ENCODE results near the gene PERCC1. TPM values are rescaled to one million over a fixed set of nuclear protein-coding genes. Genes with fewer than 3 reads are reported as not detected.

The PERCC1 gene
- total RNA-seq, 1 experiment from 2014 or later: not detected

DNA sequence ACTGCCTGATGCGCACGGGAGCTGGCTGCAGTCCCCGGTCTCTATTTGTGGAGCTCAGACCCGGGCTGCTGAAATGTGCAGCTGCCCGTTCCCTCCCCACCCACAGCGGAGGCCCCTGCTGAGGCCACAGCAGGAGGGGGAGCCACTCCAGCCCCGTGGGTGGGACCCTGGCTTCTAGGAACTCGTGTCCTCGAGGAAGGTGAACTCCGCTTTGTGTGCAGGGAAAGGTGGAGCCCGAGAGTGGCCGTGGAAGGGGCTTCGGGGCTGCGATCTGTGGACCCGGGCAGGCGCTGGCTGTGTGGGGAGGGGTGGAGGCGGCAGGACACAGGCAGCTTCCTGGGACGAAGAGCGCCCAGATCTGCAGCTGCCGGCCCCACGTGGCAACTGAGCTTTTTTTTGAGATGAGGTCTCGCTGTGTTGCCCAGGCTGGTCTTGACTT lies 10.5 kb downstream of the PERCC1 start (continued):
- TF ChIP-seq, protein P1, sequence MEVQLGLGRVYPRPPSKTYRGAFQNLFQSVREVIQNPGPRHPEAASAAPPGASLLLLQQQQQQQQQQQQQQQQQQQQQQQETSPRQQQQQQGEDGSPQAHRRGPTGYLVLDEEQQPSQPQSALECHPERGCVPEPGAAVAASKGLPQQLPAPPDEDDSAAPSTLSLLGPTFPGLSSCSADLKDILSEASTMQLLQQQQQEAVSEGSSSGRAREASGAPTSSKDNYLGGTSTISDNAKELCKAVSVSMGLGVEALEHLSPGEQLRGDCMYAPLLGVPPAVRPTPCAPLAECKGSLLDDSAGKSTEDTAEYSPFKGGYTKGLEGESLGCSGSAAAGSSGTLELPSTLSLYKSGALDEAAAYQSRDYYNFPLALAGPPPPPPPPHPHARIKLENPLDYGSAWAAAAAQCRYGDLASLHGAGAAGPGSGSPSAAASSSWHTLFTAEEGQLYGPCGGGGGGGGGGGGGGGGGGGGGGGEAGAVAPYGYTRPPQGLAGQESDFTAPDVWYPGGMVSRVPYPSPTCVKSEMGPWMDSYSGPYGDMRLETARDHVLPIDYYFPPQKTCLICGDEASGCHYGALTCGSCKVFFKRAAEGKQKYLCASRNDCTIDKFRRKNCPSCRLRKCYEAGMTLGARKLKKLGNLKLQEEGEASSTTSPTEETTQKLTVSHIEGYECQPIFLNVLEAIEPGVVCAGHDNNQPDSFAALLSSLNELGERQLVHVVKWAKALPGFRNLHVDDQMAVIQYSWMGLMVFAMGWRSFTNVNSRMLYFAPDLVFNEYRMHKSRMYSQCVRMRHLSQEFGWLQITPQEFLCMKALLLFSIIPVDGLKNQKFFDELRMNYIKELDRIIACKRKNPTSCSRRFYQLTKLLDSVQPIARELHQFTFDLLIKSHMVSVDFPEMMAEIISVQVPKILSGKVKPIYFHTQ (CRISPR knock-in tag; IDR thresholded peaks at IDR 0.05): no peak
- TF ChIP-seq JUN (CRISPR knock-in tag; IDR thresholded peaks at IDR 0.05) (no peak), TP53 (CRISPR knock-in tag; IDR thresholded peaks at IDR 0.05) (no peak), NR3C1 (CRISPR knock-in tag; conservative IDR thresholded peaks at IDR 0.05; ENCODE audit: low read depth) (no peak), FOXP1 (CRISPR knock-in tag; IDR thresholded peaks at IDR 0.05; ENCODE audit: borderline replicate concordance) (no peak)

DNA sequence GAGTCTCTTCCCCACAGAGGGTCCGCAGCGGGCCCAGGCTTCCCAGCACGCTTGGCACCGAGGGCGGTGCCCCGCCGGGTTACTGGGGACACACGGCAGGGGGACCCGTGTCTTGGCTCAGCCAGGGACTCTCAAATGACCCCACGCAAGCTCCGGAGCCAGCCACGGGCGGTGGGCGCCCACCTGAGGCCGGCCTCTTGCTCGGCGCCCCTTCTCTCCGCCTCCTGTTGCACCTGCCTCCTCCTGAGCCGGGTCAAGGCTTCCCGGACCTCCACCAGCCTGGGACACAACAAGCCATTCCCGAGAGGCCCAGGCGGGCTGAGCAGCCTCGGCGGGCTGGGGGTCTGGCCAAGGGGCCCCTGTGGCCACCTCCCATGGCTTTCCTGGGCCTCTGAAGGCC lies 11.8 kb downstream of the PERCC1 start:
- ATAC-seq: no peak
- H3K9me3 Mint-ChIP-seq: no peaks in the 10 kb centered on the region
- ChIA-PET CTCF (interaction anchor here (0.8 to 1.4 kb wide), 2 partner anchors 79 to 116 kb away, joined by 3 read pairs; no protein-coding TSS in a partner anchor), POLR2A (no interaction called here)
- no peak overlapping the region for H3K4me3 Mint-ChIP-seq
- no peaks in the 10 kb centered on the region for H3K4me1 Mint-ChIP-seq
- no peak for DNase-seq (ENCODE audit: low spot score)
- H3K27me3 Mint-ChIP-seq (ENCODE audit: low read depth): no peaks in the 10 kb centered on the region
- no peaks in the 10 kb centered on the region for H3K36me3 Mint-ChIP-seq
- H3K27ac Mint-ChIP-seq: no peak overlapping the region
- TF ChIP-seq GTF2I (CRISPR knock-in tag; conservative IDR thresholded peaks at IDR 0.05) (no peak), NFATC4 (CRISPR knock-in tag; IDR thresholded peaks at IDR 0.05) (no peak), FOXP1 (CRISPR knock-in tag; IDR thresholded peaks at IDR 0.05; ENCODE audit: borderline replicate concordance) (no peak), RELA (CRISPR knock-in tag; IDR thresholded peaks at IDR 0.05; ENCODE audit: borderline replicate concordance) (no peak)
- TF ChIP-seq, protein P1 (CRISPR knock-in tag; IDR thresholded peaks at IDR 0.05): no peak
- TF ChIP-seq, protein P2, sequence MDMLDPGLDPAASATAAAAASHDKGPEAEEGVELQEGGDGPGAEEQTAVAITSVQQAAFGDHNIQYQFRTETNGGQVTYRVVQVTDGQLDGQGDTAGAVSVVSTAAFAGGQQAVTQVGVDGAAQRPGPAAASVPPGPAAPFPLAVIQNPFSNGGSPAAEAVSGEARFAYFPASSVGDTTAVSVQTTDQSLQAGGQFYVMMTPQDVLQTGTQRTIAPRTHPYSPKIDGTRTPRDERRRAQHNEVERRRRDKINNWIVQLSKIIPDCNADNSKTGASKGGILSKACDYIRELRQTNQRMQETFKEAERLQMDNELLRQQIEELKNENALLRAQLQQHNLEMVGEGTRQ (CRISPR knock-in tag; IDR thresholded peaks at IDR 0.05): no peak

DNA sequence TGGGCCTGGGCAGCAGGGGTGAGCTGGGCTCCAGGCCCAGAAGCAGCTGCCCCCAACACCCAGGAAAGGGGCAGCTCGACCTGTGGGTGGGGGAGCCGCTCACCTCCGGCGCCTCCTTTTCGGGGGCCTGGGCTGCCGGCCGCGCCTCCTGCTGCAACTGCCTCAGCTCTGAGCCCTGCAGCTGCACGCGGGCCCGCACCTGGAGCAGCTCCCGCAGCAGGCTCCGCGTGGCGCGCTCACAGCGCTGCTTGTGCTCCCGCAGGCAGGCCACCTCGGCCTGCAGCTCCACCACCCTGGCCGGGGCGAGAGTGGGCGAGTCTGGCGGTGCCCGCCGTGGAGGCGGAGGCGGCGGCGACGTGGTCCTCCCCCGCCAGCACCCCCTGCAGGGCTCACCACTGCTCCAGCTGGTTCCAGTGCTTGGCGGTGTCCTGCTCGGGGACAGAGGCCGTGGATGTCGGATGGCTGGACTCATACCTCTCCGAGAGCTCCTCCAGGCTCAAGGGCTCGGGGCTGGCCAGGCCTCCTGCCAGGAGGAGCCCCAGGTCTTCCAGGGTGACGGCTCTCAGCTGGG lies 12.6 kb downstream of the PERCC1 start:
- no peak overlapping the region for H3K4me3 Mint-ChIP-seq
- TF ChIP-seq RORB (CRISPR knock-in tag; IDR thresholded peaks at IDR 0.05) (no peak), ZNF423 (CRISPR knock-in tag; IDR thresholded peaks at IDR 0.05) (no peak)
- TF ChIP-seq, protein P3, sequence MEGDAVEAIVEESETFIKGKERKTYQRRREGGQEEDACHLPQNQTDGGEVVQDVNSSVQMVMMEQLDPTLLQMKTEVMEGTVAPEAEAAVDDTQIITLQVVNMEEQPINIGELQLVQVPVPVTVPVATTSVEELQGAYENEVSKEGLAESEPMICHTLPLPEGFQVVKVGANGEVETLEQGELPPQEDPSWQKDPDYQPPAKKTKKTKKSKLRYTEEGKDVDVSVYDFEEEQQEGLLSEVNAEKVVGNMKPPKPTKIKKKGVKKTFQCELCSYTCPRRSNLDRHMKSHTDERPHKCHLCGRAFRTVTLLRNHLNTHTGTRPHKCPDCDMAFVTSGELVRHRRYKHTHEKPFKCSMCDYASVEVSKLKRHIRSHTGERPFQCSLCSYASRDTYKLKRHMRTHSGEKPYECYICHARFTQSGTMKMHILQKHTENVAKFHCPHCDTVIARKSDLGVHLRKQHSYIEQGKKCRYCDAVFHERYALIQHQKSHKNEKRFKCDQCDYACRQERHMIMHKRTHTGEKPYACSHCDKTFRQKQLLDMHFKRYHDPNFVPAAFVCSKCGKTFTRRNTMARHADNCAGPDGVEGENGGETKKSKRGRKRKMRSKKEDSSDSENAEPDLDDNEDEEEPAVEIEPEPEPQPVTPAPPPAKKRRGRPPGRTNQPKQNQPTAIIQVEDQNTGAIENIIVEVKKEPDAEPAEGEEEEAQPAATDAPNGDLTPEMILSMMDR (IDR thresholded peaks at IDR 0.05): no peak
- TF ChIP-seq, protein P4, sequence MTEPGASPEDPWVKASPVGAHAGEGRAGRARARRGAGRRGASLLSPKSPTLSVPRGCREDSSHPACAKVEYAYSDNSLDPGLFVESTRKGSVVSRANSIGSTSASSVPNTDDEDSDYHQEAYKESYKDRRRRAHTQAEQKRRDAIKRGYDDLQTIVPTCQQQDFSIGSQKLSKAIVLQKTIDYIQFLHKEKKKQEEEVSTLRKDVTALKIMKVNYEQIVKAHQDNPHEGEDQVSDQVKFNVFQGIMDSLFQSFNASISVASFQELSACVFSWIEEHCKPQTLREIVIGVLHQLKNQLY (CRISPR knock-in tag; IDR thresholded peaks at IDR 0.05): no peak
- TF ChIP-seq, protein P5, sequence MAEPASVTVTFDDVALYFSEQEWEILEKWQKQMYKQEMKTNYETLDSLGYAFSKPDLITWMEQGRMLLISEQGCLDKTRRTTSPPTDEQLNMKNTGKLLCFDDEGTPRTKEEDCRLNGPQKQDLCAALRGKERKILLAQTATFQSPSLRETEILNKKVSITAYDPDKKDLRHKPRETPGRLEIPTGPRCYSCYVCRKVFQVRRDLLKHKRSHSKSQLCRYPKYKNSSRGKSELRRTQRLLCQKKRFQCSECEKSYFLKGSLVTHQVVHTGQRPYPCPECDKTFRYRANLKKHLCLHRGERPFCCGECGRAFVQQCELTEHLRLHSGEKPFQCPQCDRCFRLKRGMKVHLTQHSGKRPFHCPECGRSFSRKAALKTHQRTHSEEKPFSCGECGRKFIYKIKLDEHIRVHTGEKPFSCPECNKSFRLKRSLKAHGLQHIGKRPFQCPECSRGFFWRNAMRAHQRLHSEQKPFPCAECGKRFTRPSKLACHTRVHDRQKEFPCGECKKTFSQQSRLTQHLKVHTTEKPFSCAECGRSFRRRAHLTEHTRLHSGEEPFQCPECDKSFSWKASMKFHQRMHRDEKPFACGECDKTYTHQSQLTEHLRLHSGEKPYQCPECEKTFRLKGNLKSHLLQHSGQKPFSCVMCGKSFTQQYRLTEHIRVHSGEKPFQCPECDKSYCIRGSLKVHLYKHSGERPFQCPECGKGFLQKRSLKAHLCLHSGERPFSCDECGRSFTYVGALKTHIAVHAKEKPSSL (CRISPR knock-in tag; conservative IDR thresholded peaks at IDR 0.05): no peak
- no peaks in the 10 kb centered on the region for H3K9me3 Mint-ChIP-seq
- H3K27ac Mint-ChIP-seq: no peak overlapping the region
- no peaks in the 10 kb centered on the region for H3K4me1 Mint-ChIP-seq
- DNase-seq (ENCODE audit: low spot score): no peak
- ATAC-seq: peak; percentile 11; the same call in 1 of the 2 replicates
- no peaks in the 10 kb centered on the region for H3K27me3 Mint-ChIP-seq (ENCODE audit: low read depth)
- H3K36me3 Mint-ChIP-seq: no peaks in the 10 kb centered on the region
- ChIA-PET POLR2A (no interaction called here), CTCF (interaction anchor here (0.6 to 1.9 kb wide), 6 partner anchors 16 to 117 kb away, joined by 3 to 10 read pairs (median 3); partner anchors contain the start of gene UQCC4)
